K562 (cell line): ENCODE measurements around the gene C3orf70. TPM values are rescaled to one million over a fixed set of nuclear protein-coding genes. Genes with fewer than 3 reads are reported as not detected.
A peak's percentile ranks its signal among the peaks of the same experiment; 100 is the strongest.

Source experiments
- ARID2 ChIP-seq: fragments of 450-650 bp; IDR thresholded peaks from 2 replicates; pipeline ENCODE4 v1.6.1; 2017; ENCODE audit warnings: antibody characterized with exemption, mild to moderate bottlenecking
- ARID4B ChIP-seq: sonication (generic); formaldehyde crosslinking; IDR thresholded peaks from 2 replicates; pipeline ENCODE4 v1.8.0; 2022; ENCODE audit warnings: mild to moderate bottlenecking, missing genetic modification reagents
- CREM ChIP-seq: IDR thresholded peaks from 2 replicates; pipeline ENCODE4 v1.6.1; 2014; ENCODE audit warnings: antibody characterized with exemption, low read depth
- DACH1 ChIP-seq: fragments of 450-650 bp; IDR thresholded peaks from 2 replicates; pipeline ENCODE4 v1.6.1; 2018; ENCODE audit not compliant: partially characterized antibody
- ETS1 ChIP-seq: conservative IDR thresholded peaks from 2 replicates; pipeline ENCODE4 v1.6.1; 2011; ENCODE audit warnings: low read depth, mild to moderate bottlenecking, low read length; ENCODE audit not compliant: control insufficient read depth
- FOXK2 ChIP-seq, 2 experiments: fragments of 450-650 bp; IDR thresholded peaks in 1 of 2; conservative IDR thresholded peaks in 1 of 2; 2 replicates each; pipeline ENCODE4 v1.6.1; 2016; ENCODE audit warnings: low read depth in 2 of 2, mild to moderate bottlenecking in 1 of 2
- HIVEP1 ChIP-seq: fragments of 250-450 bp; sonication (Bioruptor Pico); IDR thresholded peaks from 2 replicates; pipeline ENCODE4 v1.4.0; 2020; ENCODE audit warnings: mild to moderate bottlenecking
- HNRNPK ChIP-seq: fragments of 200-400 bp; formaldehyde crosslinking; IDR thresholded peaks from one replicate; pipeline ENCODE4 v1.6.1; 2018; ENCODE audit warnings: mild to moderate bottlenecking, low read depth, low read length; ENCODE audit not compliant: poor library complexity, severe bottlenecking
- NCOA1 ChIP-seq: fragments of 450-650 bp; IDR thresholded peaks from 2 replicates; pipeline ENCODE4 v1.6.1; 2016; ENCODE audit warnings: low read depth
- NR2C1 ChIP-seq, 2 experiments: fragments of 450-650 bp; IDR thresholded peaks; 2 replicates each; pipeline ENCODE4 v1.6.1; 2017; ENCODE audit warnings: mild to moderate bottlenecking in 2 of 2, antibody characterized with exemption in 1 of 2, inconsistent platforms in 1 of 2, missing compliant biosample characterization in 1 of 2, missing genetic modification characterization in 1 of 2
- PYGO2 ChIP-seq: fragments of 450-650 bp; IDR thresholded peaks from 2 replicates; pipeline ENCODE4 v1.6.1; 2016; ENCODE audit warnings: mild to moderate bottlenecking, missing genetic modification characterization, moderate library complexity, missing compliant biosample characterization
- RBM17 ChIP-seq: fragments of 200-400 bp; formaldehyde crosslinking; IDR thresholded peaks from 2 replicates; pipeline ENCODE4 v1.6.1; 2017; ENCODE audit warnings: low read depth, mild to moderate bottlenecking, low read length, borderline replicate concordance
- RBM25 ChIP-seq: fragments of 200-400 bp; formaldehyde crosslinking; IDR thresholded peaks from 2 replicates; pipeline ENCODE4 v1.6.1; 2018; ENCODE audit warnings: low read length, low read depth, moderate library complexity; ENCODE audit not compliant: severe bottlenecking
- SREBF2 ChIP-seq: sonication (generic); formaldehyde crosslinking; IDR thresholded peaks from 2 replicates; pipeline ENCODE4 v1.4.0; 2020; ENCODE audit warnings: mild to moderate bottlenecking, missing genetic modification reagents
- XRCC5 ChIP-seq: fragments of 200-400 bp; formaldehyde crosslinking; IDR thresholded peaks from 2 replicates; pipeline ENCODE4 v1.6.1; 2017; ENCODE audit warnings: low read depth, mild to moderate bottlenecking, low read length
- ZNF175 ChIP-seq: fragments of 200-800 bp; sonication (Bioruptor generic); IDR thresholded peaks from 2 replicates; pipeline ENCODE4 v1.6.1; 2016; ENCODE audit warnings: low read depth, mild to moderate bottlenecking, missing genetic modification characterization, missing compliant biosample characterization
- ZNF224 ChIP-seq: sonication (generic); formaldehyde crosslinking; IDR thresholded peaks from 2 replicates; pipeline ENCODE4 v1.8.0; 2022; ENCODE audit warnings: mild to moderate bottlenecking, missing genetic modification reagents
- ZNF311 ChIP-seq: fragments of 250-450 bp; sonication (Bioruptor Pico); IDR thresholded peaks from 2 replicates; pipeline ENCODE4 v1.4.0; 2020; ENCODE audit warnings: mild to moderate bottlenecking, moderate library complexity
- ZNF668 ChIP-seq: fragments of 250-450 bp; sonication (Bioruptor Pico); IDR thresholded peaks from 2 replicates; pipeline ENCODE4 v1.8.0; 2022; ENCODE audit warnings: mild to moderate bottlenecking, inconsistent platforms
- ZNF717 ChIP-seq: fragments of 250-450 bp; sonication (Bioruptor Pico); IDR thresholded peaks from 2 replicates; pipeline ENCODE4 v1.5.0; 2021
- polyA plus RNA-seq, 8 experiments: library from polyadenylated mRNA; depleted of rRNA in 4 of 8; stranded (reverse) in 5 of 8; unstranded in 3 of 8; fragments of >200 nt; fragmentation: Nextera tagmentation in 2 of 8; fragmentation: Illumina TruSeq in 1 of 8; extraction: Ambion mirVana in 2 of 8; extraction: Trizol in 1 of 8; gene quantifications; 2 replicates each; pipeline versions ENCODE4 v1.2.1 to v1.2.3, GENCODE V29; 2011 to 2014; ENCODE audit warnings: inconsistent platforms in 1 of 8, missing spikeins in 1 of 8
- total RNA-seq, 7 experiments: library from RNA; depleted of rRNA in 6 of 7; stranded (reverse); fragments of >200 nt in 6 of 7; fragmentation: Illumina TruSeq in 2 of 7; extraction: Trizol in 2 of 7; gene quantifications; 2 replicates each; pipeline versions ENCODE4 v1.2.1 to v1.2.3, GENCODE V29; 2011 to 2021; ENCODE audit warnings: low replicate concordance in 1 of 7
- TF ChIP-seq, protein P1 (sequence below): fragments of 450-650 bp; IDR thresholded peaks from 2 replicates; pipeline ENCODE4 v1.6.1; 2016; ENCODE audit warnings: borderline replicate concordance

The C3orf70 gene
- total and polyA plus RNA-seq, 9 of the 15 experiments (the other 6 are each of a cell fraction or from before 2014, with no cell fraction given) = 0.01 to 0.04 (median 0.03) TPM; not detected in 6

- TF ChIP-seq, protein P1, sequence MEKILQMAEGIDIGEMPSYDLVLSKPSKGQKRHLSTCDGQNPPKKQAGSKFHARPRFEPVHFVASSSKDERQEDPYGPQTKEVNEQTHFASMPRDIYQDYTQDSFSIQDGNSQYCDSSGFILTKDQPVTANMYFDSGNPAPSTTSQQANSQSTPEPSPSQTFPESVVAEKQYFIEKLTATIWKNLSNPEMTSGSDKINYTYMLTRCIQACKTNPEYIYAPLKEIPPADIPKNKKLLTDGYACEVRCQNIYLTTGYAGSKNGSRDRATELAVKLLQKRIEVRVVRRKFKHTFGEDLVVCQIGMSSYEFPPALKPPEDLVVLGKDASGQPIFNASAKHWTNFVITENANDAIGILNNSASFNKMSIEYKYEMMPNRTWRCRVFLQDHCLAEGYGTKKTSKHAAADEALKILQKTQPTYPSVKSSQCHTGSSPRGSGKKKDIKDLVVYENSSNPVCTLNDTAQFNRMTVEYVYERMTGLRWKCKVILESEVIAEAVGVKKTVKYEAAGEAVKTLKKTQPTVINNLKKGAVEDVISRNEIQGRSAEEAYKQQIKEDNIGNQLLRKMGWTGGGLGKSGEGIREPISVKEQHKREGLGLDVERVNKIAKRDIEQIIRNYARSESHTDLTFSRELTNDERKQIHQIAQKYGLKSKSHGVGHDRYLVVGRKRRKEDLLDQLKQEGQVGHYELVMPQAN = peak; percentile 32; the same call in 1 of the 2 replicates
- TF ChIP-seq HIVEP1 (CRISPR knock-in tag) (0 out of 2 replicates have a peak, but pooled peaks have one; percentile 27), ZNF668 (CRISPR knock-in tag) (no peak), ARID4B (peak; percentile 25; the same call in 1 of the 2 replicates), CREM (no peak), ZNF175 (CRISPR knock-in tag) (0 out of 2 replicates have a peak, but pooled peaks have one; percentile 61), XRCC5 (0 out of 2 replicates have a peak, but pooled peaks have one; percentile 42), ARID2 (no peak), DACH1 (peak; percentile 22), SREBF2 (CRISPR knock-in tag) (no peak), FOXK2 (conservative IDR thresholded peaks at IDR 0.05 in 1 of 2, IDR thresholded peaks at IDR 0.05 in 1 of 2; ENCODE audit: low read depth in 2 of 2) (peak; percentile 61 to 78), ETS1 (no peak), PYGO2 (tag) (peak; percentile 42; the same call in 1 of the 2 replicates), NR2C1 (IDR thresholded peaks at IDR 0.05) (no peak), NR2C1 (tag; IDR thresholded peaks at IDR 0.05) (peak; percentile 40; the same call in 1 of the 2 replicates), ZNF311 (CRISPR knock-in tag) (0 out of 2 replicates have a peak, but pooled peaks have one; percentile 24), HNRNPK (no peak), NCOA1 (no peak), RBM17 (no peak), RBM25 (no peak), ZNF224 (CRISPR knock-in tag) (no peak), ZNF717 (no peak)
Measured at GRCh38 chr3:185175370-185175987, 22.6 kb upstream of the C3orf70 start (continued).
